HL-60 (cell line): Measurements from ENCODE around the gene ESR1.

Experiments
- DNase-seq, 2 experiments: peaks; one replicate each; pipeline ENCODE4 v3.0.0-alpha.2; 2010 to 2020; ENCODE audit warnings: low read depth in 1 of 2, low spot score in 1 of 2
- H3K27ac ChIP-seq: fragments of 250-450 bp; sonication (Bioruptor Pico); replicated peaks from 2 replicates; pipeline ENCODE4 v1.5.1; 2020; ENCODE audit warnings: mild to moderate bottlenecking, moderate library complexity
- H3K27me3 ChIP-seq: fragments of 250-450 bp; sonication (Bioruptor Pico); 2 replicates; pipeline ENCODE4 v1.5.1; 2021; ENCODE audit warnings: mild to moderate bottlenecking, moderate library complexity; ENCODE audit not compliant: insufficient read depth, poor library complexity, severe bottlenecking
- H3K4me3 ChIP-seq: replicated peaks from 2 replicates; pipeline ENCODE4 v1.5.1; 2011; ENCODE audit warnings: mild to moderate bottlenecking, control low read depth, low read length; ENCODE audit not compliant: insufficient read depth
- GABPA ChIP-seq: IDR thresholded peaks from 2 replicates; pipeline ENCODE4 v1.6.1; 2012; ENCODE audit warnings: low read depth
- POLR2AphosphoS5 ChIP-seq: IDR thresholded peaks from 2 replicates; pipeline ENCODE4 v1.6.1; 2012; ENCODE audit warnings: low read depth
- SPI1 ChIP-seq: IDR thresholded peaks from 2 replicates; pipeline ENCODE4 v1.6.1; 2012; ENCODE audit warnings: low read depth, mild to moderate bottlenecking, borderline replicate concordance
- TF ChIP-seq, protein P1 (sequence below): IDR thresholded peaks from 2 replicates; pipeline ENCODE4 v1.6.1; 2012; ENCODE audit warnings: low read depth; ENCODE audit not compliant: insufficient replicate concordance
- TF ChIP-seq, protein P2 (sequence below): IDR thresholded peaks from one replicate; pipeline ENCODE4 v1.5.1; 2011; ENCODE audit warnings: low read length, control low read depth, inconsistent platforms; ENCODE audit not compliant: insufficient read depth

Gene ESR1

DNA sequence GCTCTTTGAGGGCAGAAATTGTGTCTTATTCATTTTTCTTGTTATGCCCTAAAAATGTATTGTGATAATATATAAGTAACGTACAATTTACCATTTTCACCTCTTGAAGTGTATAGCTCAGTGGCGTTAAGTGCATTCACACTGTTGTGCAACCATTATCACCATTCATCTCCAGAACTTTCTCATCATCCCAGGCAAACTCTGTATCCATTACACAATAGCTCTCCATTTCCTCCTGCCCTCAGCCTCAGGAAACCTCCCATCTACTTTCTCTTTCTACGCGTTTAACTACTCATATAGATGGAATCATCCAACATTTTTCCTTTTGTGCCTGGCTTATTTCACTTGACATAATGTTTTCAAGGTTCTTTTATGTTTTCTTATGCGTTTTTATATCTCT is 184.6 kb downstream of the ESR1 start:
- no peak overlapping the region for H3K27ac ChIP-seq
- H3K4me3 ChIP-seq, result no peak overlapping the region
- TF ChIP-seq, protein P1, sequence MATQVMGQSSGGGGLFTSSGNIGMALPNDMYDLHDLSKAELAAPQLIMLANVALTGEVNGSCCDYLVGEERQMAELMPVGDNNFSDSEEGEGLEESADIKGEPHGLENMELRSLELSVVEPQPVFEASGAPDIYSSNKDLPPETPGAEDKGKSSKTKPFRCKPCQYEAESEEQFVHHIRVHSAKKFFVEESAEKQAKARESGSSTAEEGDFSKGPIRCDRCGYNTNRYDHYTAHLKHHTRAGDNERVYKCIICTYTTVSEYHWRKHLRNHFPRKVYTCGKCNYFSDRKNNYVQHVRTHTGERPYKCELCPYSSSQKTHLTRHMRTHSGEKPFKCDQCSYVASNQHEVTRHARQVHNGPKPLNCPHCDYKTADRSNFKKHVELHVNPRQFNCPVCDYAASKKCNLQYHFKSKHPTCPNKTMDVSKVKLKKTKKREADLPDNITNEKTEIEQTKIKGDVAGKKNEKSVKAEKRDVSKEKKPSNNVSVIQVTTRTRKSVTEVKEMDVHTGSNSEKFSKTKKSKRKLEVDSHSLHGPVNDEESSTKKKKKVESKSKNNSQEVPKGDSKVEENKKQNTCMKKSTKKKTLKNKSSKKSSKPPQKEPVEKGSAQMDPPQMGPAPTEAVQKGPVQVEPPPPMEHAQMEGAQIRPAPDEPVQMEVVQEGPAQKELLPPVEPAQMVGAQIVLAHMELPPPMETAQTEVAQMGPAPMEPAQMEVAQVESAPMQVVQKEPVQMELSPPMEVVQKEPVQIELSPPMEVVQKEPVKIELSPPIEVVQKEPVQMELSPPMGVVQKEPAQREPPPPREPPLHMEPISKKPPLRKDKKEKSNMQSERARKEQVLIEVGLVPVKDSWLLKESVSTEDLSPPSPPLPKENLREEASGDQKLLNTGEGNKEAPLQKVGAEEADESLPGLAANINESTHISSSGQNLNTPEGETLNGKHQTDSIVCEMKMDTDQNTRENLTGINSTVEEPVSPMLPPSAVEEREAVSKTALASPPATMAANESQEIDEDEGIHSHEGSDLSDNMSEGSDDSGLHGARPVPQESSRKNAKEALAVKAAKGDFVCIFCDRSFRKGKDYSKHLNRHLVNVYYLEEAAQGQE, result no peak
- TF ChIP-seq GABPA (no peak), SPI1 (no peak), POLR2AphosphoS5 (no peak)
- TF ChIP-seq, protein P2, sequence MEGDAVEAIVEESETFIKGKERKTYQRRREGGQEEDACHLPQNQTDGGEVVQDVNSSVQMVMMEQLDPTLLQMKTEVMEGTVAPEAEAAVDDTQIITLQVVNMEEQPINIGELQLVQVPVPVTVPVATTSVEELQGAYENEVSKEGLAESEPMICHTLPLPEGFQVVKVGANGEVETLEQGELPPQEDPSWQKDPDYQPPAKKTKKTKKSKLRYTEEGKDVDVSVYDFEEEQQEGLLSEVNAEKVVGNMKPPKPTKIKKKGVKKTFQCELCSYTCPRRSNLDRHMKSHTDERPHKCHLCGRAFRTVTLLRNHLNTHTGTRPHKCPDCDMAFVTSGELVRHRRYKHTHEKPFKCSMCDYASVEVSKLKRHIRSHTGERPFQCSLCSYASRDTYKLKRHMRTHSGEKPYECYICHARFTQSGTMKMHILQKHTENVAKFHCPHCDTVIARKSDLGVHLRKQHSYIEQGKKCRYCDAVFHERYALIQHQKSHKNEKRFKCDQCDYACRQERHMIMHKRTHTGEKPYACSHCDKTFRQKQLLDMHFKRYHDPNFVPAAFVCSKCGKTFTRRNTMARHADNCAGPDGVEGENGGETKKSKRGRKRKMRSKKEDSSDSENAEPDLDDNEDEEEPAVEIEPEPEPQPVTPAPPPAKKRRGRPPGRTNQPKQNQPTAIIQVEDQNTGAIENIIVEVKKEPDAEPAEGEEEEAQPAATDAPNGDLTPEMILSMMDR, result no peak
- H3K27me3 ChIP-seq, result peaks cover 2% of the 10 kb centered on the region
- no peak for DNase-seq

DNA sequence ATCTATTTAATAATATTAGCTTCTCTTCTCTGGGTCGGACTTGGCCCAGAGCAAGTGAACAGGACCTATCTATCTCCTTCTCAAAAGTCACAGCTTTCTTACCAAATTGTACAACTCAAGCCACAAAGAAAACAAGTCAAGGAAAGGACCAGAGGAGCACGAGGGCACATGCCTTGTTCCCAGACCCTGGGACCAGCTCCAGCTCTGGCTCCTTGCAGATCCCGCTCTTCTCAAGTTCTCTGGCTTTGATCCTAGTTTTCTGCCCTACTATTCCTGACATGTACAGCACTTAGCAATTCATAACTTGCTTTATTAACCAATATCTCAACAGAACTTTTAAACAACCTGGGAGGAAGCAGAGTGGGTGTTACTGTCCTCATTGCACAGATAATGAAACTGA is 185.9 kb downstream of the ESR1 start:
- Histone ChIP-seq H3K27me3 (peaks cover 2% of the 10 kb centered on the region), H3K27ac (no peak overlapping the region), H3K4me3 (no peak overlapping the region)
- no peak for DNase-seq
- TF ChIP-seq, protein P2, result no peak
- TF ChIP-seq POLR2AphosphoS5, result no peak
- TF ChIP-seq, protein P1, result no peak
- no peak for TF ChIP-seq GABPA
- no peak for TF ChIP-seq SPI1

DNA sequence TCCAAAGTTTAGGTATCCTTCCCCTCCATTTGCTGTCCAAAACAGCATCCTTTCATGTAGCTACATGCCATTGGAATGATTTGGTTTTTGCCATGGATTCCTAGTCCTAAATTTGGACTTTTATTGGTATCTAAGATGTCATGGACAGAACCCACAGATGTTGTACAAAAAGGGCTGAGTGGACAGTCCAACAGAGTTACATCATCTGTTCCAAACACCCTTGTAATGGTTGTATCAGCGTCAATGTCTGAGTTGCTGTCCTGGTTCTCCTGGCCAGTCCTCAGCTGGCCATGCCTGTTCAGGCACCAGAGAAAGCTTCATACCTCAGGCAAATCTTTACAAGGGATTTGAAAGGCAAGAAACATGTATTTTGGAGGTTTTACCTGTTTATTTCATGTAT is 191.3 kb downstream of the ESR1 start:
- TF ChIP-seq, protein P2, result no peak
- TF ChIP-seq, protein P1, result no peak
- TF ChIP-seq SPI1 (no peak), POLR2AphosphoS5 (no peak), GABPA (no peak)
- Histone ChIP-seq H3K27me3 (no peaks in the 10 kb centered on the region), H3K27ac (no peak overlapping the region), H3K4me3 (no peak overlapping the region)
- DNase-seq, result no peak
